HG02981 (cell line): Measurements from ENCODE around the gene SDSL.

Source experiments
- ATAC-seq: cut with Tn5 transposase; IDR thresholded peaks from one replicate; pipeline ENCODE4 v1.9.1; 2021; ENCODE audit warnings: mild to moderate bottlenecking, moderate library complexity; ENCODE audit not compliant: unreplicated experiment

SDSL gene

DNA sequence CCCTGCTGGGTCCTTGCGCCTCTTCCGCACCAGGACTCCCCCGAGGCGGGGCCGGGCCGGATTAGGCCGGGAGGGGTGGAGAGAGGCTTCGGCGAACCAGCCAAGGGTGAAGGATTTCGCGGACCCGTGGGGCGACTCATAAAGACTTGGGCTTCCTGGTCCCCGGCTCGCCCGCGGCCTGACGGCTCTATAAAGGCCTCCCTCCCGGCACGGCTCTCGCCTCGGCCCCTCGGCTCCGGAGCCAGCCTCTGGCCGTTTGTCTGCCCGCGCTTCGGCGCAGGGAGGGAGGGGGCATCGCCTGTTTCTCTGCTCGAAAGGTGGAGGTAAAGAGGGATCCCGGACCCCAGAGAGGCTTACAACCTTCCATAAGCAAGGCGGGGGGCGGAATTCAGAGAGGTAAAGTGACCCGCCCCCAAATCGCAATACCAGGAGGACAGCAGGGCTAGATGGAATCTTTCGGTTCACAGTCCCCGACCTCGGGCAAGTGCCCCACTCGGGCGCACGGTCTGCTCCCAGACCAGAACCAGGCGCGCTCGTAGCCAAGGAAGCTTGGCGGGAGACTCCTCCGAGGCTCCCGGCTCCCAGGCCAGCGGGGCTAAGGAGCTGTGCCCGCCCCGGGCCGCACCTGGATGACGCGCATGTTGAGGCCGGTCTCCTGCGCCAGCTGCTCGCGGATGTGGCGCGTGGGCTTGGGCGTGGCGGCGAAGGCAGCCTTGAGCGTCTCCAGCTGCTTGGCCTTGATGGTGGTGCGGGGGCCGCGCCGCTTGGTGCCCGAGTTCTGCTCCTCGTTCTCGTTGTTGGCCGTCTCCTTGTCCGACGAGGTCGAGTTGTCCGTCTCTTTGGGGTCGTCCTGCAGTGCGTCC, 45.6 kb downstream of the SDSL start:
- no peak for ATAC-seq

GRCh38 chr12:113468365-113469223, 46.4 kb downstream of the SDSL start:
- ATAC-seq: no peak

DNA sequence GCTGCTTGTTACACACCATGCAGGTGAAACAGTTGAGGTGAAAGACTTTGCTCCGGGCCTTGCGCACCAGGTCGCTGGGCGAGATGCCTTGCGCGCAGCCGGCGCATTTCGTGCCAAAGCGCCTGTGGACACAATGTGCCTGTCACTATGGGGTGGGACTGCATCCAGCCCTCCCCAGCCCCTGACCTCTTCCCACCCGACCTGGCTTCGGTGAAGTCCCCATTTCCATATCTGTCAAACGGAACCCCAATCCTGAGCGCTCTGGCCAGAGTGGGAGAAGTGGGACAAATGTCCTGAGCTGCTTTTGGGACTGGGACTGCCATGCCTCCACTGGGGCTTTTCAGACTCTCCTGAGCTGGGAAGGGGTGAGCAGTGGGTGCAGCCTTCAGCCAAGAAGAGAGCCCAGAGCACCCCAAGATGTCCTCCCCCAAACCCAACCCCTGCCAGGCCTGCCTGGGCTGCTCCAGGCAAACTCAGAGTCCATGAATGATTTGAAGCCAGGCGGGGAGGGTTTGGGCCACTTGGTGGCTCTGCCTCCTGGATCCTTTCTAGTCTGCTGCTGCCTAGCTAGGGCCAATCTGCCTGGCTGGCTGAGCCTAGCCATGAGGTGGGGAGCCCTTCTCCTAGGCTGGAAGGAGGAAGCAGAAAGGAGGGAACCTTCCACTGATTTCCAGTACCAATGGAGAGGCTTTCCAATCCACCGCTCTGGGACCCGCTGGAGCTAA, 47.2 kb downstream of the SDSL start:
- no peak for ATAC-seq

- no peak for ATAC-seq
Measured at GRCh38 chr12:113469949-113470743, 48.0 kb downstream of the SDSL start.

DNA sequence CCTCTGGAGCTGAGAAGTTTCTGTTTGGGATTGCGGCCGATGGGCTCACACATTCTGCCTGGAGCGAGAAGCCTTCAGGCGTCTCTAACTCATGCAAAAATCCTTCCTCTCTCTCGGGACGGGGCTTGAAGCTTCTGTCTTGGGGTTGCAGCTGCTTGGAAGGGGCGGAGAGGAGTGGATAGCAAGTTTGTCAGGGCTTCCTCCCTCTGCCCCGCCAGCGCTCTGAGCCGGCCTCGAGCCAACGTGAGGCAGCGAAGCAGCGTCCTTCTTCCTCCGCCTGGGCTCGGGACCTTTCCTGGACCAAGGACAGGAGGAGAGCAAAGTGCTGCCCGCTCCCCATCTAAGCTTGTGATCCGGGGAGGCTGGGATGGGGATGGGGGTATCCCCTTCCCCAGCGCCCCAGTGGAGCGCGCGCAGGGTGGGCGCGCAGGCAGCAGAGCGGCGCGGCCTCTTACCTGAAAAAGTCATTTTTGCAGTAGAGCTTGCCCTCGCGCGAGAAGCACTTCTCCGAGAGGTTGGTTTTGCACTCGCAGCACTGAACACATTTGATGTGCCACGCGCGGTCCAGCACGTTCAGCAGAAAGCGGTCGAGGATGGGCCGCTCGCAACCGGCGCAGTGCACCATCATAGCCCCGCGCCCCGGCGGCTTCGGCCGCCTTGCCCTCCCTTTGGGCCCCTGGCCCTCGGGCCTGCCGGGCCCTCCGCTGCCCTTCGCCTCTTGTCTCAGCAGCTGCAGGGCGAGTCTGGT, 48.9 kb downstream of the SDSL start:
- no peak for ATAC-seq

GRCh38 chr12:113471619-113472171, 49.5 kb downstream of the SDSL start, which contains the start of gene LHX5:
LHX5 (minus strand) TSS chr12:113471871; CDS start chr12:113471498, 373 bp downstream.
- no peak for ATAC-seq

GRCh38 chr12:113472191-113473121, 50.3 kb downstream of the SDSL start:
- no peak for ATAC-seq

GRCh38 chr12:113473400-113473799, 51.2 kb downstream of the SDSL start:
- ATAC-seq: no peak

DNA sequence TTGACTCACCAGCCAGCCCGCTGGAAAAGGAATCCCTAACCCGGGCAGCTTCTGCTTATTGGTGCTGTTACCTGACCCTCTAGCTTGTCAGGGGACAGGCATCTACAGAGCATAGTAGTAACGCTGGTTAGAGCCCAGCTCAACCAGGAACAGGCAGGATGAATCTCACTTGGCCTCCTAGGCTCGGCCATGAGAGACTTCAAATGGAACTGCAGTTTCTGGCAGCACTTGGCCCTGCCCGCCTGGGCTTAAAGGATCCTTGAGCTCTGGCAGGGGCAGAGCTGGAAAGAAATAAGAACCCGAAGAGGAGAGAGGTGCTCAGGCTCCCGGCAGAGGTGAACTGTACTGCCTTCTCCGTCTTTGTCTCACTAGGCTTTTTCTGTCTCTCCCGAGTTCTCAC, 51.8 kb downstream of the SDSL start:
- no peak for ATAC-seq

DNA sequence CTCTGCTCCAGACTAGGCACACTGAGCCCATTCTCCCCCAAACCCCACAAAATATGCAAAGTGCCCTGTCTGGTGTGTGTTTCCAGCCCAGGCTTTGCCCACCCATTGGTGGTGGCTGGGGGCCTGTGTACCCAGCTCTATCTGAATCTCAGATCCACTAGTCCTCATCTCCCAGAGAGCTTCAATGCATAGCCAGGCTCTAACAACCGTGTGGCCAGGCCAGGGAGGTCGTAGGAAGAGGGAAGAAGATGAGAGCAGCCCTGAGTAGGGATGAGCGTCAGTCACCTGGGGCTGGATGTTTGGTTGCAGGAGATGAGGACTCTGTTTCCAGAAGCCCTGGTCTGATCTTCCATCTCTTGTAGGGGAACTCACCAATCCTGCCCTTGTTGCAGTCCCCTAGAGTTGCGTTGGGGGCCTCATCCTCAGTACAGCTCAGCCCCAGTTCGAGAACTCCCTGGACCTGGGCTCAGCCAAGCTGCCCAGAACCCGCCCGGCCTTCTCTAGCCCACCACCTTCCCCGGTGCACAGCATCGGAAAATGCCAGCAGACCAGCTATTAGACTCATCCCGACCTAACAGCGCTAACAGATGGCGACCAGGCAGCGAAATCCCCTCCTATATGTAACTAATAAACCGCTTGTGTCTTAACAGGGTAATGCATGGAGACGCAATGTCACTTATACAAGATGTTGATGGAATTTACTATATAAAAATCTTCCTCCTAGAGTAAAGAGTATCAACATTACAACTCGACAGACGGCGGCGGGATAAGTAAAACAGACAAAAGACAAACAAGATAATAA, 52.7 kb downstream of the SDSL start:
- ATAC-seq: no peak

- ATAC-seq: no peak
Measured at GRCh38 chr12:113475451-113476175, 53.4 kb downstream of the SDSL start.

DNA sequence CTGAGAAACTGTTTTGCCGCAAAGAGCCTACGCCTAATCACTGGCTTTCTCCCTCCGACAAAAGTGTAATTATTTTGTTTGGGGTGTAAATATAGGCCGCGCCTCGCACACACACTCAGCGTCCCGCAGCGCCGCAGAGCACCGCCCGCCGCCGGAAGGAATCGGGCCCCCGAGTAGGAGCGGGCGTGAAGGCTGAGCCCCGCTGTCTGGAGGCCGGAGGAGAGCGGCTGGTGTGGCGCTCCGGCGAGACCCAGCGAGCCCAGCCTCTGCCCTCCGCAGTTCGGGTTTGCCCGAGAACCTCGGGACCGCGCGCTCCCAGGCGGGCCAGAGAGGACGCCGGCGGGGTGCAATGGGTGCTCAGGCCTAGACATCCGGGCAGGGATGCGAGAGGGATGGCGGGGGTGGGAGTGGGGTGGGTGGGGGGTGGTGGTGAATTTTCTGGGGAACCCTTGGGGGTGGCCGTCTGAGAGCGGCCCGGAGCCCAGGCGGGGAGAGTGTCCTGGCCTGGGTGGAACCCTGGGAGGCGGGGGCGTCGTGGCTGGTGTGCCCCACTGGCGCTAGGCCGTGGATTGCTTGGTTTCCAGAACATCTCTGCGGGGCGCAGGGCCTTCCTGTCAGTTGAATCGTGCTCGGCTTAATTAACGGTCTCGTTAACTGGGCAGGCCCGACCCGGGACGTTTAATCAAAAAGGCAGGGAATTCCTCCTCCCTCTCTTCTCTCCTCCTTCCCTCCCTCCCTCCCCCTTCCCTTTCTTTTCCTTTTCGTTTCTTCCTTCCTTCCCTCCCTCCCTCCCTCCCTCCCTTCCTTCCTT, 54.2 kb downstream of the SDSL start:
- ATAC-seq: no peak

DNA sequence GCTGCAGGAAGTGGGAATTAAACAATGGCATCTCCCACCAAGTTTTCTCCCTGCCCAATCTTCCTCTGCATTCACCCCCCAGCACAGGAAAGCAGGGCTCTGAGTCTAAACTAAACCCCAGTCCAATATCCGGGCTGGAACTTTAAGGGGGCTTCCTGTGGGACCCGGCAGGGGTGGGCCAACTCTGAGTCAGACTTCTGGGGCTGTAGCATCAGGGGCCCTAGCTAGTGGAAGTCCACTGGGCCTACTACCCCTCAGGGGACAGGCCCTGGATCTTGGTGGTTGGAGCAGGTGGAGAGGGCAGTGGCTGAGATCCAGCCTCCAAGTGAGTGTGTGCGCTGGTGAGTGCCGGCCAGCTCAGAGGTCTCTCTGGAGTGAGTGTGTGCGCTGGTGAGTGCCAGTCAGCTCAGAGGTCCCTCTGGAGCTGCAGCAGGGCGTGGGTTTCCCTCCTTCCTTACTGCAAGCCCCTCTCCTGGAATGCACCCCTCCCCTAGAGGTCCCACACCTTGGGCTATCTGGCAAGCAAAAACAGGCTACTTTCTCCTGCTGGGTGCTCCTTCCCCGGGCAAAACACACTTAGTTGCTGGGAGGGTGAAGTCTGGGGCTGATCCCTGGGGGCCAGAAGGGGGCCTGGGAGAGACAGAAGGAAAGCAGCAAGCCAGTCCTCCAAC, 55.1 kb downstream of the SDSL start:
- ATAC-seq: no peak

DNA sequence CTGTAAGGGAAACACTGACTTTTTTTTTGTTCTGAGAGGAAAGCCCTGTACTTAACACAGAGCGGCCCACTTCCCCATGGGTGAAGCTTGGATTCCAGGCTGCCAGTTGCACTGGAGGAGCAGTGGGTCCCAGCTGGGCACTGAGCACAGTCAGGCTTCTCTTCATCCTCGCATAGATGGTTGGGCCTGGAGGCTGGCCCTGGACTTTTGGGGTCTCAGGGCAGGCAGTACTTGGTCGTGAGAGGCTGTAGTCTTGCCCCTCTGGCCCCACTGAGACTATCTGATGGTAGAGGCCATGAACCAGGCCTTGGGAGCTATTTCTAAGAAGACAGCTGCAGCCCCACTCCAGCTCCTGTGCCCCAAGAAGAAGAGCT, 55.6 kb downstream of the SDSL start:
- no peak for ATAC-seq

DNA sequence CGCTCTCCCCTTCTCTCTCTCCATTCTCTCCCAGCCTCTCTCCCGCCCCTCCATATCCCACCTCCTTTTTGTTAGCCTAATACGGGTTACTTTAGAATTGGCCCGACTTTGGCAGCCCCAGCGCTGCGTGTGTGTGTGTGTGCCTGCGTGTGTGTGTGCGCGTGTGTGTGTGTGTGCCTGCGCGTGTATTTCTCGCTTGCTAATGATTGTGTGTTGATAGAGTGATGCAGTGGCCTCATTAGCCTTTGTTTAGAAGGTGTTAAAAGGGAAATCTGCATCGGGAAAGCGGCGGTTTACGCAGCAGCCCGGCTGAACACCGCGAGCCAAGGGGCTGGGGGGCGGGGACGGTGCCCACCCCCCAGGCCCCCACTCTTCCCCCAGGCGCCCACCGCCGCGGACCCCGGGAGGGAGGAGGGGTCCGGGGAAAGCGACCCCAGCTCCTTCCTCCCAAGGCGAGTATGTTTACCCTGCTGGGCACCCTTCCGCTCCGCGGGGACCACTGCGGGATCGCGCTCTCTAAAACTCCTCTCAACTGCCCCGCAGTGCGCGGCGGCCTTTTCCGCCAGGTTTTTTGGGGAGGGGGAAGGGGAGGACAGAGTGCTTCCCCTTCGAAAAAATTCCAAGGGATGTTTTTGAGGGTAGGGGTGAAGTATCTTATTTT, 56.3 kb downstream of the SDSL start:
- no peak for ATAC-seq
